NCI-H446 treated with DMSO at 0.1 percent for 48 hours (cell line): Measurements from ENCODE around the gene AGAP9.
"Not testable (repeated sequence)": the region's sequence is repeated elsewhere in the genome, so short reads cannot be mapped to it uniquely, and the experiment has no call there.

Experiments
- DNase-seq: peaks from one replicate; lab custom pipeline; 2025; lab: John Stamatoyannopoulos, UW

The AGAP9 gene

GRCh38 chr10:47523475-47523874, at the start of gene AGAP9:
AGAP9 (minus strand) TSS chr10:47523638; CDS start chr10:47523526, 112 bp downstream.
- not testable (repeated sequence) for DNase-seq

- DNase-seq: not testable (repeated sequence)
Measured at GRCh38 chr10:47571138-47571912, 47.9 kb upstream of the AGAP9 start.

GRCh38 chr10:47566757-47567156, 43.3 kb upstream of the AGAP9 start:
- DNase-seq: not testable (repeated sequence)

DNA sequence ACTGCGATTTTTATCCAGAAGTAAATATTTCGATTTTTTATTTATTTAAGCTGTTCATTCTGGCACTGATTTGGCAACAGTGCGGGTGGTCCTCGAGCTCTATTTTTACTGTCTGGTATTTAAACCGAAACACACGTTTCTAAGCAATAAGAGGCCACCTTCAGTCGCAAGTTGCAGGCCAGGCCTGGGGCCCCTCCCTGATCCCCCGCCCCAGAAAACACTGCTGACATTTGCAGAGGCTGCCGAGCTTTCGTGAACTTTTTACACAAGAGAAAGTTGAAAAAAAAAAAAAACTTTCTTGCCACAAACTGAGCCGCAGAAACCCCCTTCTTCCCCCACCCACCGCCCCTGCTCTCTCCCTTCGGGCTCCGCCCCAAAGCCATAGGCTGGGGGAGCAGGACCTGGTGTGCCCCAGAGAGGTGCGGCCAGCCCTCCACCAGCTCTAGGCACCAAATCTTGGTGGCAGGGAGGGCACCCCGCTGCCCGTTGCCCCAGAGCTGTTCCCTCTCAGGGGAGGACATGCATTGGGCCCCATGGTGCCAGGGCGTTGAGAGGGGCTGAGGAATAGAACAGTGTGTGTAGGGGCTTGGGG, 42.8 kb upstream of the AGAP9 start:
- not testable (repeated sequence) for DNase-seq

- DNase-seq: not testable (repeated sequence)
Measured at GRCh38 chr10:47565517-47565920, 42.1 kb upstream of the AGAP9 start.

GRCh38 chr10:47564953-47565352, 41.5 kb upstream of the AGAP9 start:
- not testable (repeated sequence) for DNase-seq

DNA sequence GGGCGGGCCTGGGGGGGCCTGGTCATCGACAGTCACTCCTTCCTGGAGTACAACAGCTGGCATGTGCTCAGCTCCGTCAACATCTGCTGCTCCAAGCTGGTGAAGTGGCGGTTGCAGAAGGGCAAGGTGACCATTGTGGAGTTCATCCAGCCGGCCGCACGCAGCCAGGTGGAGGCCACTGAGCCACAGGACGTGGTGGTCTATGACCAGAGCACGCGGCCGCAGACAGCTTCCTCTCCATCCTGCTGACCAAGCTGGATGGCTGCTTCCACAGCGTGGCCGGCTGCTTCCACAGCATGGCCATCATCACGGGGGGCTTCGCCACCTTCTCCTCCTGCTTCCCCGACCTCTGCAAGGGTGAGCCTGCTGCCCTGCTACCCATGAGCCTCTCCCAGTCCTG, 40.9 kb upstream of the AGAP9 start:
- not testable (repeated sequence) for DNase-seq

- DNase-seq: not testable (repeated sequence)
Measured at GRCh38 chr10:47560452-47560851, 37.0 kb upstream of the AGAP9 start.

- not testable (repeated sequence) for DNase-seq
Measured at GRCh38 chr10:47559718-47560308, 36.4 kb upstream of the AGAP9 start.

DNA sequence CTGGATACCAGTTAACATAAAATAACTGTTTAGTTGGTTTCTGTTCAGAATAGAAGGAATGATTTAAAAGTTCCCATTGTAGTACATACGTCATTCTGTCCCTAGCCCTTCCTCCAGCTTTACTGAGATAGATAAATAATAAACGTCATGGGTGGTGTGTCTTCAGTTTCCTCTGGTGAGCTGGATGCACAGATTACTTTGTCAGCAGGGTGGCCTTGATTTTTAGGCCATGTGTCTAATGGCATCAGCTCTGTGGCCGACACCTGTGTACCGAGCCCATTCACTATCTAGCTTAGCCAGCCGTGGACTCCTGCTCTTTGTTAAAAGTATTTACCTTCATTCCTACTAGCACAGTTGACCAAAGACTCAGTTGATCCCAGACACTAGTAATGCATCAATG, 34.7 kb upstream of the AGAP9 start:
- DNase-seq: not testable (repeated sequence)

- DNase-seq: not testable (repeated sequence)
Measured at GRCh38 chr10:47557616-47558015, 34.2 kb upstream of the AGAP9 start.

- DNase-seq: not testable (repeated sequence)
Measured at GRCh38 chr10:47555334-47555733, 31.9 kb upstream of the AGAP9 start.

- not testable (repeated sequence) for DNase-seq
Measured at GRCh38 chr10:47554552-47554951, 31.1 kb upstream of the AGAP9 start.

DNA sequence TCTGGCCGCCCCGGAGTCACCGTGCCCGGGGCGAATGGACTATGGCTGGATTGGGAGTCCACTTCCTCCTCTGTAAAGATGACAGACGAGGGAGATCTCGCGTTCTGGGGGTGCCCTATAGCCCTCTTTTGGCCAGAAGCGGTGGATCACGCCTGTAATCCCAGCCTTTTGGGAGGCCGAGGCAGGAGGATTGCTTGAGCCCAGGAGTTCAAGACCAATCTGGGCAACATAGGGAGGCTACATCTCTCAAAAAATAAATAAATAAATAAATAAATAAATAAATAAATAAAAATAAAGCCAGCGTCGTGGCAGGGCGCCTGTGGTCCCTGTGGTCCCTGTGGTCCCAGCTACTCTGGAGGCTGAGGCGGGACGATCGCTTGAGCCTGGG, 30.4 kb upstream of the AGAP9 start:
- DNase-seq: not testable (repeated sequence)

- DNase-seq: peak; percentile 61
Measured at GRCh38 chr10:47553214-47553859, 29.9 kb upstream of the AGAP9 start.

- DNase-seq: not testable (repeated sequence)
Measured at GRCh38 chr10:47552719-47553118, 29.3 kb upstream of the AGAP9 start.

GRCh38 chr10:47547286-47547685, 23.8 kb upstream of the AGAP9 start:
- not testable (repeated sequence) for DNase-seq

- not testable (repeated sequence) for DNase-seq
Measured at GRCh38 chr10:47536430-47536829, 13.0 kb upstream of the AGAP9 start.

- DNase-seq: not testable (repeated sequence)
Measured at GRCh38 chr10:47502313-47502712, 21.1 kb downstream of the AGAP9 start.

DNA sequence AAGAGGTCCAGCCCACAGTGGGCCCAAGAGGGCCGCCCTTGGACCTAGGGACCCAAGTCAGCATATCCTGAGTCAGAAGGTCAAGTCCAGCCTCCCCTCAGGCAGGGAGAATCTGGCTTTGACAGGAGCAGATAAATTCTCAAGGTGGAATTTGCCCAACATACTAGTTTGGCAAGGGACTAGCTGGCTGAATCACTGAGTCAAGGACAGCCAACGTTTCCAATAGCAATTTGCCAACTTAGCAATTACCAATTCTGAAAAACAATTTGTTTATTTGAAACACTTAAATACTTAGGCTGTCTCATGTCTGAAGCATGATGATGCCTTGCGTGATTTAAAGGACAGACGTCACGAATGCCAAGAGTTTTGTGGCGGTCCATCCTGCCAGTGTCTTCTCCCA, 29.2 kb downstream of the AGAP9 start:
- not testable (repeated sequence) for DNase-seq

DNA sequence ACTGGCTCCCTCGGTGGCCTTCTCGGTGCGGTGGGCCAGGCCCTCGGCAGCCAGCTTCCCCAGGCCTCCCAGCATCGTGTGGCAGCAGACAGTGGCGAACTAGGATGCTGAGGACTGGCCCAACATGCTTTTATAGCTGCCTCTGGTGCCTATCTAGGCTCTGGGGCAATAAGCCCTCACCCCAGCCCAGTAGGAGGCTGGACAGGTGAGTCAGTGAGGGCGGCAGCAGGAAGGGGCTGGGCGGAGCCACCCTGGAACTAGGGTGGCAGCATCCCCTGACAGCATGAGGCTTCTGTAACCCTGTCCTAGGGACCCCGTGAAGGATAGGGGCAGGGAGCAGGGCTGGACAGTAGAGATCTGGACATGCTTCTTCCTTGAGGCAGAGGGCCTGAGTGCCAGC, 31.8 kb downstream of the AGAP9 start, which contains the start of gene FAM25G:
Gene FAM25G, minus strand, starts transcription at position 101 of the 400 bp plus-strand sequence. Its CDS starts 26 bp downstream, at position 75.
- not testable (repeated sequence) for DNase-seq

GRCh38 chr10:47489630-47490029, 33.8 kb downstream of the AGAP9 start:
- not testable (repeated sequence) for DNase-seq
